HK-2 (cell line): ENCODE measurements around the gene PBX3.

ENCODE experiments used
- DNase-seq: peaks from one replicate; pipeline ENCODE4 v3.0.0-alpha.2; 2018; ENCODE audit not compliant: unreplicated experiment

PBX3 gene

GRCh38 chr9:125948887-125949596 is 201.9 kb downstream of the PBX3 start:
- DNase-seq: no peak

DNA sequence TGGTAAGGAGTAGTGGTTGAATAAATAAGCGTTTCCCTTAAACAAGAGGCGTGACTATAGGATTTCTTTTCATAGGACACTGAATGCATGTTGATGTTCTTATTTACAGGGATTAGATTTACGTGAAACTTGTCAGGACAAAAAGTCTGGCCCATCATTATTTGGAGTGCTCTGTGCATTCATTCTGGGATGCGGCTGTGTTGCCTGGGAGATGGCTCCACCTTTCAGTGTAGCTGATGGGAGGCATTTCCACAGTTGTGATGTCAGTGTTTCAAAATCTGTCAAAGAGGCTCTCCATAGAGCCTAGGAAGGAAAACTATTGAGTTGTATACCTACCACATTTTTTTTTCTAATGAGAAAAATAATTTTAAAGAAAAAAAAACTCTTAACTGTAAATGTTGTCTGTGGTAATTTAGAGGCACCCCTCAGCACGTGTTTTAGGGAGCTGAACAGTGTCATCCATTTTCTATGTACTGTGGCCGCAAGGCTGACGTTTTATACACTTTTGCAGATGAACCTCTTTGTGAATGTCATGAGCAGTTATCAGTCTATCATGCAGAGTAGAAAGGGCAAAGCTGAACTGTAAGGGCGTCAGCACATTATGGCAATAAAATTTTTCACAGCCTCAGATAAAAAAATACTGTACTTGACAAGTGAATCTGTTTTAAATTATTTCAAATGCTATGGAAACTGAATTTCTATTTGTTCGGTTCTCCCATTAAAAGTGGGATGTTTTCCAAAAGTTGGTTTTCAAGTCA is 202.7 kb downstream of the PBX3 start:
- DNase-seq: no peak

DNA sequence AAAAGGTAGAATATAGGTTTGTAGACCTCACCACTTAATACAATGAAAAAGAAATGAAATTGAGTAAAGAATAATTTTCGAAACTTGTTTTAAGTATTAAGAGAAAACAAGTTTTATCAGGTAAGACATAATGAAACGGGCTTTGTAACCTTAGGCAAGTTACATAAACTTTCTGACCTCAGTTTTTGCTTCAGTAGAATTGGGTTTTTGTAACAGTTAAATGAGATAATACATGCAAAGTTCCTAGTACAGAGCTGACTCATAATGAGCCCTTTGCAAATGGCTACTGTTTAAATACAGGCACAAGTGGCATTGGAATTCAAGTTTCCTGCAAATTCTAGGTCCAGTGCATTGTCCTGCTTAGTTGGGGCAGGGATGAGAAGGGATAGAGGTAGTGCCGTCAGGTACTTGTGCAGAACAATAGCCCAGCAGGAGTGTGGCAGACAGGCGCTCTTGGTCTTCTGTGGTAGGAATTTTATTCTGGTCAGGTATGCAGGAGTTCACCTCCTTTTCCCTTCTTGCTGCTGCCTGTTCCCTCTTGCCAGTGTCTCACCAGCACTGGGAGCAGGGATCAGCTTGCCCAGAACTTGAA is 203.8 kb downstream of the PBX3 start:
- DNase-seq: no peak

DNA sequence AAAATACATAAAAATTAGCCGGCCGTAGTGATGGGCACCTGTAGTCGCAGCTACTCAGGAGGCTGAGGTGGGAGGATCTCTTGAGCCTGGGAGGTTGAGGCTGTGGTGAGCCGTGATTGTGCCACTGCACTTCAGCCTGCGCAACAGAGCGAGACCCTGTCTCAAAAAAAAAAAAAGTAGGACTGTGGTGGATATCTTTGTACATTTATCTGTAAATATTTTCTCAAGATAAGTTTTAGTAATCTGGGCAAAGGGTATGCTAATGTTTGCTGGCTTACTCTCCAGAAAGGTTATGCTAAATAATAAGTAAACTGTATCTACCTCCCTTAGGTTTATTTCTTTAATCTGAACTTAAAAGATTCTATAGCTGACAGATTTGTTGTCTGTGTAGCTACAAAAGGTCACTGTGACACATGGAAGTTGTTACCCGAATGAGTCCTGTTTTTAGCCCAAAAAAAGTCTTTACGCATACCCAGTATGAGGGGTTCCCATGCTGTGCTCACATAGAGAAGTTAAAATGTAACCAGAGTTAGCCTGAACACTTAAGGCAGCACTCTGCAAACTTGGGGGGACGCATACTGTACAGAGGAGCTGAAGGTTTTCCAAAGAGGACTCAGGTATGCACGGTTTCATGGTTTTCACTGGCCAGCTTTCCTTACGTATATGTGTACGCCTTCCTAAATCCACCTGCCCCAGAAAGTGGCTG is 206.3 kb downstream of the PBX3 start:
- DNase-seq: no peak

GRCh38 chr9:125956102-125956501 is 208.9 kb downstream of the PBX3 start:
- DNase-seq: no peak

- DNase-seq: no peak
Observed at GRCh38 chr9:125959315-125959714, 212.1 kb downstream of the PBX3 start.

GRCh38 chr9:125959951-125960619 is 212.9 kb downstream of the PBX3 start:
- no peak for DNase-seq

GRCh38 chr9:125960626-125961025 is 213.5 kb downstream of the PBX3 start:
- DNase-seq: no peak

- no peak for DNase-seq
Observed at GRCh38 chr9:125961072-125961471, 213.9 kb downstream of the PBX3 start.

DNA sequence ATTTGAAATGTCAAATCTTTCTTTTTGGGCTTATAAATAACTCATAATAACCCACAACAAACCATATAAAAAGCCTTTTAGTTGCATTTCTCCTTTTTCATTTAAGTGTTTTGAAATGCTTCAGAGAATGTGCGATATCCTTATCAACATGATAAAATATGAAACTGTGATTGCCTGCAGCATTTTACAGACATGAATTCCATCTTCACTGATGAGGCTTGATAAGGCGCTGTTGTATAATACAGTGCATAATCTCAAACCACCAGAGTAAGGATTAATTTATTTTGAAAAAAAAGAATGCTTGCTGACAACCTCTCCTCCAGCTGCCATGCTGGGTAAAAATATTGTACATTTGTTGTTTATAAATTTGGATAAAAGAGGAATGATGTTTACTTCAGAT is 216.8 kb downstream of the PBX3 start:
- DNase-seq: no peak

DNA sequence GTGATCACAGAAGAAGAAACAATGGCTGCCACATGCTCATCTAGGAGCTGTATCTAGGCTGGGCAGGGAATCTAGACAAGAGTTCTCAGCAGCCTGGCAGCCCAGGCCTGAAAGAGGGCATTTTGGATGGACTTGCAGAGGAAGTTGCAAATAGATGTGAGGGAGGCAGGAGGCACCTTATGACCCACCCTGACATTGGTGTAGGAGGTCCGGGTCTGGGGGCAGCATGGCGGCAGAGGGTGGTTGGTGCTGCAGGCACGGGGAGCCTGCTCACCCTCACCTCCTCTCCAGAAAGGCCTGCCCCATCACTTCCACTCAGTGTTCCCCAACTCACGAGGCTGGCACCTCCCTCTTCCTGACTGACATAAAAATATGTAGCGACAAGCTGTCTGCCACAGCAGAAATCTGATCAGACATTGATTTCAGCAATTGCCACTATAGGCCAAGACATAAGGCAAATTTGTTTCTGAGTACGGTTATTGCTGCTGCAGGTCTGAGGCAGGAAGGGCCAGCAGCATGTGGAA is 217.6 kb downstream of the PBX3 start:
- no peak for DNase-seq

GRCh38 chr9:125965477-125965876 is 218.3 kb downstream of the PBX3 start:
- no peak for DNase-seq

- DNase-seq: no peak
Observed at GRCh38 chr9:125966466-125966865, 219.3 kb downstream of the PBX3 start.

DNA sequence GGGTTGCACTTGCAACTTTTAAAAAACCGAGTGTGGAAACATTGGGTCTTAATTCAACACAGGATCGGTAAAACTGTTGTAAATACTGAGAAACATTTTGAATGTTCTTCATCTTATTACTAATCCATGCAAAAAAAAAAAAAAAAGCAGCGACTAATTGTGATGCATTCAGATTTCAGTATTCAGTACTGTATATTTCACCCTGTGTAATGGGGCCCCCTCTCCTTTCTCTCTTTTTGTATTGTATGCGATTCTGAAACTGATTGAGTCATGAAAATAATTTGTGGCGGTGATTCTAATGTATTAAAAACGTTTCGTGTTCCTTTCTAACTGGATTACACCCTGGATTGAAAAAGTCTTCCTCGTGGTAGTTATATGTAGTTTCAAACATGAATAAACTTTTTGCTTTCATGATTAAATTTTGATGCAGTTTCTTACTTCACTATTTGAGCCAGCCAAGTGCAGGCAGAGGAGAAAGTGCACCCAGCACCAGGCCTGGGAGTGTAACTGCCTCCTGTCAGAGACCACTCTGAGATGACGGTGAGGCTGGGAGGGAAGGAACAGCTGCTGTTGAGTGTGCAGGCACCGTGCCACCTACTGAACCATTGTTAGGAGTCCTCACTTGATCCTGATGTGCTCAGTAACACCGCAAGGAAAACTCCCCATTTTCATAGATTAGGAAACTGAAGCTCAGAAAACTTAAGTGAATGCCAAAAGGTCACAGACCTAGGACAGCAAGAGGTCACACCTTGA is 220.0 kb downstream of the PBX3 start:
- no peak for DNase-seq

DNA sequence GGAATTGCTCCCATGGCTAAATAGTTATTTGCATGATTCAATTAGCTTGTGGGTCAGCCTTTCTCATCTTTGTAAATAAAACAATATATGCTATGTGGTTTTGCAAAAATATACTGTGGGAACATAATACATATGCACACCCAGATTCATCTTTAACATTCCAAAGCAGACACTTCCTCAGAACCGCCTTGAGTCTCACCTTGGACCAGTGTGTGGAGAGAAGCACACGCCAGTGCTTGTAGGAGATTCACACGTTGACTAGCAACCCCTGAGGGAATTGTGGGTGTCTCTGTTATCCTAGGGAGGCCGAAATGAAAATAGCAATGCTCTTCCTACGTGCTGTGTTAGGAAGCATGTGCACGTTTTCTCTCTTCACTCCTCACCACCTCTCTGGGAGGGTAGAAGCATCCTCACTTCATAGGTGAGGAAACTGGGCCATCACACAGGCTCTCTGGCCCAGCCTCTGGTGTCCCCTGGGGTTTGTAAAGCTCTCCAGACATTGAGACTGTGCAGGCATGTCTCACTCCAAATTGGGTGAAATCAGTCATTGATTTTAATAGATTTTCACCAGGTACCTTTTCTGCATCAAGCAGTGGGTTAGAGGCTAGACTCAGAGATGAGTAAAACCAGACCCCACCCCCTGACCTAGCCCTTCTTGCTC is 221.7 kb downstream of the PBX3 start:
- DNase-seq: no peak

DNA sequence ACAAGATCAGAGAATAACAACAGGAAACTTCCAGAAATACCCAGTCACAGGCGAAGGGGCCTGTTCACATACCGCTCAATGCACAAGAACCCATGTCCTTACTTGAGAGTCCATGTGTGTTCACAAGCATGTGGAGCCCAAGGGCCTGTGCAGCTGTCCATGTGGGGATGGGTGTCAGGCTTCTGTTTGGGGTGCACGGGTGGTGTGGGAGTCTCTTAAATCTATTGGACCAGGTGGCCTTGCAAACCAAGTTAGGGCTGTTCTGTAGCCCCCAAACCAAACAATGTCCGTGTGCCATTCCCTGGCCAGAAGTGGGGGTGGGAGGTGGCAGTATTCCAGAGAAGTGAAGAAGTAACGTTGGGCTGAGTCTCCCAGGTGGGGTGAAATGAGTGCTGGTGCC is 222.3 kb downstream of the PBX3 start:
- DNase-seq: no peak

GRCh38 chr9:125969868-125970267 is 222.7 kb downstream of the PBX3 start:
- DNase-seq: no peak

DNA sequence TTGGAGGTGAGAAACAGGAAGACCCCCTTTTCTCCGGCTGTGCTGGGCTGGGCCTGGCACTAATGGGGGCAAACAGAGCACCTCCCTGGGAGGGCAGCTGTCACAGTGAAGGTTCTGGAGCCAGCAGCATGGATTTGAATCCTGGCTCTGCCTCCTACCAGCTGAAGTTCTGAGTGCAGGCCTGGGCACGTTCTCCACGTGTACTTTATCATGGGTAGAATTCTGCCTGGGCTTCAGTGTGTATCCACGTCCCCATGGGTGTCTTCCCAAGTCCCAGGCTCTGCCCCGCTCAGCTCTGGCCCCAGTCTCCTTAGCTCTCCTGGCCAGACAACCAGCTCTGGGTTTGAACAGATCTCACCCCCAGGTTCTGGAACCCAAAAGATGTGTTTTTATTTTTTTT is 223.2 kb downstream of the PBX3 start:
- no peak for DNase-seq

DNA sequence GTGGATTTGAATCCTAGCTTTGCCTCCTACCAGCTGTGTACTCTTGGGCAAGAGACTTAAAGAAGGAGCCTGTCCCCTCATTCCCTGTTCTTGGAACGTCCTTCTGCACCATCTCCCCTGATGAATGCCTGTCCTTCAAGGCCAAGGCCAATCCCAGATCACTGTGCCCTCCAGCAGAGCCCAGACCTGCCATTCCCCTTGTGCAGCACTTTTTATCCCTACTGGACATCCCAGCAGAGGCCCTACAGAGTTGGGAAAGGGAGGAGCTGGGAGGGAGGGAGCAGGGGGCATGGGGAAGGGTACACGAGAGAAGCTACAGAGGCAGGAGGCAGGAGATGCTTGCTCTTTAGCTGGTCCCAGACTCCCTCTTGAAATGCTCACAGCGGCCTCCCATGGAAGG is 223.9 kb downstream of the PBX3 start:
- DNase-seq: no peak

DNA sequence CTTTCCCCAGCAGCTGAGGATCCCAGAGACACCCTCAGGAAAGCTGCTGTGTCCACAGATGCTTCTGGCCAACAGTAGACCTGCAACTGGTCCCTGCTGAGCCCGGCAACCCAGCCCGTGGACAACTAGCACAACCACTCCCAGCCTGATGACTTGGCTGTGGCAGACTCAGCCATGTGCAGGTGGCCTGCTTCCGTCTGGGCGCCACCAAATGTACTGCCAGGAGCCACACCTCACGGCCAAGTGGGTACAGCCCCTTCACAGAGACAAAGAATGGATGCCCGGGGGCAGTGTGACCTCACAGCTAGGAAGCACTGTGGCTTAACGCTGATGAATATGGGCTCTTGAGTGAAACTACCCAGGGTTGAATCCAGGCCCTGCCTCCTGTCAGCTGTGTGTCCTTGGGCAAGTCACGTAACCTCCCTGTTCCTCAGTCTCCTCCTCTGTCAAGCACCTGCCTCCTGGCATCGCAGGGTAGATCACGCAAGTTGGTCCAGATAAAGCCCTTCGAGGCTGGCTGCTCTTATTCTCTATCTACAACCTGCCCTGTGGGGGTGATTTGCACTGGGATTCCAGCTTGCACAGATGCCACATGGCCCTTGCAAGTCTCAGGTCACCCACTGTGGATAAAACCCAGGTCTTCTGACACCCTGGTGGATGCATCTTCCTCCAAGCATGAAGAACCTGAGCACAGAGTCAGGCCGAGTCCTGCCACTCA is 225.0 kb downstream of the PBX3 start:
- no peak for DNase-seq
